ENCODE data around the gene ZNF423. TPM values are rescaled to one million over a fixed set of nuclear protein-coding genes. Genes with fewer than 3 reads are reported as not detected.

The ZNF423 gene
- total and polyA plus RNA-seq, 9 of the 15 experiments (the other 6 are each of a cell fraction or from before 2014, with no cell fraction given), result not detected

- H3K9ac ChIP-seq (ENCODE audit: insufficient read depth in 1 of 2, low read depth in 2 of 2, low read length in 2 of 2), result no peak overlapping the region
- no peak overlapping the region for H3K4me2 ChIP-seq (ENCODE audit: insufficient read depth, low read length)
- H3K9me3 ChIP-seq (replicated peaks; ENCODE audit: control insufficient read depth, insufficient read depth, low read depth, low read length), result no peaks in the 10 kb centered on the region
- TF ChIP-seq C11orf30 (IDR thresholded peaks at IDR 0.05; ENCODE audit: low read depth), result no peak
- no peak for TF ChIP-seq PPARD (CRISPR knock-in tag; IDR thresholded peaks at IDR 0.05)
- peak; percentile 36 for TF ChIP-seq RBM25 (IDR thresholded peaks at IDR 0.05; ENCODE audit: low read depth, low read length, severe bottlenecking)
- no peak for TF ChIP-seq CBX8 (IDR thresholded peaks at IDR 0.05; ENCODE audit: borderline replicate concordance, extremely low read depth, low read depth, low read length, poor library complexity, severe bottlenecking)
- TF ChIP-seq MBD1 (CRISPR knock-in tag; IDR thresholded peaks at IDR 0.05), result no peak
- H3K9me1 ChIP-seq (ENCODE audit: control insufficient read depth, insufficient read depth, low read length), result no peaks in the 10 kb centered on the region
- in situ Hi-C loops (cut with MboI), result no loop called here
- H3K36me3 ChIP-seq (ENCODE audit: control insufficient read depth, insufficient read depth, low read length), result no peaks in the 10 kb centered on the region
- no peak overlapping the region for H3K27ac ChIP-seq (ENCODE audit: extremely low read depth, low read depth, low read length)
- POLR2A ChIA-PET, result no interaction called here
- CTCF ChIA-PET (ENCODE audit: low intra/inter-chr PET ratio), result no interaction called here
- no peaks in the 10 kb centered on the region for H3K79me2 ChIP-seq (ENCODE audit: control insufficient read depth, insufficient read depth, low read length)
- 0% methylated on average over 6 of the region's 6 CpGs for WGBS (ENCODE audit: insufficient coverage, low coverage, missing lambda C conversion rate)
- BruUV-seq (replicated peaks), result no TSS peak
- peaks cover 0 to 6% of the 10 kb centered on the region in 2 experiments; a peak in 1 of 5 replicates for H3K4me1 ChIP-seq (replicated peaks in 1 of 2; ENCODE audit: control insufficient read depth in 2 of 2, insufficient read depth in 2 of 2, low read length in 2 of 2)
- H2AFZ ChIP-seq (ENCODE audit: low read depth, low read length), result no peak overlapping the region
- H3K27me3 ChIP-seq (ENCODE audit: control insufficient read depth in 2 of 2, insufficient read depth in 2 of 2, low read length in 2 of 2), result peaks cover 6 to 30% of the 10 kb centered on the region in 2 experiments; a peak in 4 of 5 replicates
- ATAC-seq (no peak), DNase-seq (ENCODE audit: extremely low read depth in 1 of 4, low spot score in 3 of 4) (no peak), FAIRE-seq (no peak)
- no peak overlapping the region for H3K4me3 ChIP-seq
- H4K20me1 ChIP-seq (replicated peaks; ENCODE audit: control insufficient read depth, insufficient read depth, low read length), result peaks cover 5% of the 10 kb centered on the region; the same call in 1 of the 2 replicates
- intact Hi-C loops (cut with micrococcal nuclease), result no loop called here
Measured at GRCh38 chr16:49462989-49463371, 392.9 kb downstream of the ZNF423 start.
